ENCODE results near the gene PELI2. TPM values are rescaled to one million over a fixed set of nuclear protein-coding genes. Genes with fewer than 3 reads are reported as not detected.

PELI2 gene
- total RNA-seq, 1 experiment from 2014 or later: 10.0 TPM

- no TSS peak for BruUV-seq (replicated peaks)
- H3K27ac ChIP-seq: no peak overlapping the region
- no peak for DNase-seq
- no peaks in the 10 kb centered on the region for H3K9me3 ChIP-seq (ENCODE audit: insufficient read depth, low read depth)
- TF ChIP-seq CTCF (conservative IDR thresholded peaks at IDR 0.05): no peak
- no peak for TF ChIP-seq EZH2 (IDR thresholded peaks at IDR 0.05; ENCODE audit: low read depth)
- H2AFZ ChIP-seq: no peak overlapping the region
- no peaks in the 10 kb centered on the region for H3K79me2 ChIP-seq (ENCODE audit: low read depth)
- ChIA-PET POLR2A (ENCODE audit: unreplicated experiment) (no interaction called here), CTCF (no interaction called here)
- no peaks in the 10 kb centered on the region for H4K20me1 ChIP-seq (ENCODE audit: insufficient read depth)
- no peaks in the 10 kb centered on the region for H3K4me1 ChIP-seq (replicated peaks; ENCODE audit: insufficient read depth)
- no peak overlapping the region for H3K4me2 ChIP-seq
- H3F3A ChIP-seq (ENCODE audit: insufficient read depth, low read depth): no peaks in the 10 kb centered on the region
- no peak overlapping the region for H3K4me3 ChIP-seq
- no peaks in the 10 kb centered on the region for H3K27me3 ChIP-seq (ENCODE audit: insufficient read depth, low read depth)
- H3K9me2 ChIP-seq (ENCODE audit: insufficient read depth): no peaks in the 10 kb centered on the region
- intact Hi-C loops (cut with micrococcal nuclease; ENCODE audit: unreplicated experiment): no loop called here
- H3K36me3 ChIP-seq (ENCODE audit: low read depth): no peaks in the 10 kb centered on the region
Measured at GRCh38 chr14:56268039-56268438, 149.8 kb downstream of the PELI2 start.

- Histone ChIP-seq H3K27me3 (ENCODE audit: insufficient read depth, low read depth) (no peaks in the 10 kb centered on the region), H3K9me2 (ENCODE audit: insufficient read depth) (no peaks in the 10 kb centered on the region), H3K9me3 (ENCODE audit: insufficient read depth, low read depth) (no peaks in the 10 kb centered on the region), H3K27ac (no peak overlapping the region), H2AFZ (no peak overlapping the region), H3K79me2 (ENCODE audit: low read depth) (no peaks in the 10 kb centered on the region), H3K36me3 (ENCODE audit: low read depth) (no peaks in the 10 kb centered on the region), H3F3A (ENCODE audit: insufficient read depth, low read depth) (no peaks in the 10 kb centered on the region), H3K4me1 (replicated peaks; ENCODE audit: insufficient read depth) (no peaks in the 10 kb centered on the region), H4K20me1 (ENCODE audit: insufficient read depth) (no peaks in the 10 kb centered on the region), H3K4me2 (no peak overlapping the region), H3K4me3 (no peak overlapping the region)
- TF ChIP-seq EZH2 (IDR thresholded peaks at IDR 0.05; ENCODE audit: low read depth) (no peak), CTCF (conservative IDR thresholded peaks at IDR 0.05) (no peak)
- POLR2A ChIA-PET (ENCODE audit: unreplicated experiment): no interaction called here
- DNase-seq: no peak
- no TSS peak for BruUV-seq (replicated peaks)
- intact Hi-C loops (cut with micrococcal nuclease; ENCODE audit: unreplicated experiment): no loop called here
- CTCF ChIA-PET: no interaction called here
Measured at GRCh38 chr14:56268673-56269072, 150.5 kb downstream of the PELI2 start.

GRCh38 chr14:56270921-56271320 is 152.7 kb downstream of the PELI2 start:
- intact Hi-C loops (cut with micrococcal nuclease; ENCODE audit: unreplicated experiment): no loop called here
- no TSS peak for BruUV-seq (replicated peaks)
- POLR2A ChIA-PET (ENCODE audit: unreplicated experiment): no interaction called here

More at GRCh38 chr14:56270921-56271320, 152.7 kb downstream of the PELI2 start:
- Histone ChIP-seq H3K9me3 (ENCODE audit: insufficient read depth, low read depth) (no peaks in the 10 kb centered on the region), H3K27me3 (ENCODE audit: insufficient read depth, low read depth) (no peaks in the 10 kb centered on the region), H2AFZ (no peak overlapping the region), H3K9me2 (ENCODE audit: insufficient read depth) (no peaks in the 10 kb centered on the region), H3F3A (ENCODE audit: insufficient read depth, low read depth) (no peaks in the 10 kb centered on the region), H3K79me2 (ENCODE audit: low read depth) (no peaks in the 10 kb centered on the region), H3K4me2 (no peak overlapping the region), H3K4me1 (replicated peaks; ENCODE audit: insufficient read depth) (no peaks in the 10 kb centered on the region), H4K20me1 (ENCODE audit: insufficient read depth) (no peaks in the 10 kb centered on the region), H3K36me3 (ENCODE audit: low read depth) (no peaks in the 10 kb centered on the region), H3K27ac (no peak overlapping the region), H3K4me3 (no peak overlapping the region)
- DNase-seq: no peak
- TF ChIP-seq EZH2 (IDR thresholded peaks at IDR 0.05; ENCODE audit: low read depth): no peak
- TF ChIP-seq CTCF (conservative IDR thresholded peaks at IDR 0.05): no peak
- CTCF ChIA-PET: no interaction called here

Data from PC-9 (cell line).